Small intestine (tissue), 7 donors: ENCODE measurements around the gene CAMK1D. TPM values are rescaled to one million over a fixed set of nuclear protein-coding genes. Genes with fewer than 3 reads are reported as not detected.

Experiments
- DNase-seq, 2 donors: peaks; one replicate each; pipeline versions ENCODE4 v3.0.0 to v3.0.0-alpha.2; 2013
- FAIRE-seq: peaks from 2 replicates; lab custom pipeline; 2012; peaks lifted over from hg19 to GRCh38; lab: Jason Lieb, UNC
- H3K27ac ChIP-seq, 3 donors: one replicate each; pipeline ENCODE4 v1.5.1; 2013; ENCODE audit warnings: low read length in 2 of 3, mild to moderate bottlenecking in 2 of 3, control low read depth in 1 of 3, inconsistent platforms in 1 of 3, low read depth in 1 of 3, moderate library complexity in 1 of 3
- H3K27me3 ChIP-seq, 3 donors: one replicate each; pipeline ENCODE4 v1.6.1; 2013; ENCODE audit warnings: low read length in 3 of 3, inconsistent platforms in 1 of 3; ENCODE audit not compliant: control insufficient read depth in 3 of 3, insufficient read depth in 3 of 3
- H3K36me3 ChIP-seq, 3 donors: one replicate each; pipeline ENCODE4 v1.6.1; 2013; ENCODE audit warnings: low read length in 3 of 3, inconsistent platforms in 1 of 3, low read depth in 1 of 3, mild to moderate bottlenecking in 1 of 3, moderate library complexity in 1 of 3; ENCODE audit not compliant: control insufficient read depth in 3 of 3, insufficient read depth in 2 of 3
- H3K4me1 ChIP-seq, 3 donors: one replicate each; pipeline ENCODE4 v1.6.1; 2013; ENCODE audit warnings: low read length in 2 of 3, inconsistent platforms in 1 of 3, low read depth in 1 of 3, mild to moderate bottlenecking in 1 of 3, moderate library complexity in 1 of 3; ENCODE audit not compliant: control insufficient read depth in 3 of 3, insufficient read depth in 2 of 3
- H3K4me3 ChIP-seq, 3 donors: one replicate each; pipeline ENCODE4 v1.5.1; 2013; ENCODE audit warnings: low read length in 3 of 3, control low read depth in 1 of 3, inconsistent platforms in 1 of 3, low read depth in 1 of 3, mild to moderate bottlenecking in 1 of 3, moderate library complexity in 1 of 3
- H3K9me3 ChIP-seq, 2 donors: one replicate each; pipeline ENCODE4 v1.6.1; 2013; ENCODE audit warnings: low read depth in 1 of 2, low read length in 1 of 2; ENCODE audit not compliant: control insufficient read depth in 2 of 2, insufficient read depth in 1 of 2
- whole genome bisulfite sequencing, 3 donors: extraction: QIAGEN DNeasy Blood & Tissue Kit; methylation state at CpG; one replicate each; pipeline ENCODE4 v1.1.7; 2013; 5-methylcytosine and 5-hydroxymethylcytosine counted together
- polyA plus RNA-seq, 4 donors: library from polyadenylated mRNA; stranded (reverse) in 3 of 4; unstranded in 1 of 4; fragments of 200-250 nt in 3 of 4; fragments of 120-200 nt in 1 of 4; gene quantifications; one replicate each; pipeline versions ENCODE4 v1.2.1 to v1.2.3, GENCODE V29; 2013
- donor health status: healthy with polysubstance abuse.
- donor health status: control.
- donor health status: control.
- donor health status: Bipolar disorder and iron deficiency.
- donor health status: healthy.

The CAMK1D gene
- polyA plus RNA-seq, 4 donors: 0.45 to 9.7 (median 3.8) TPM

GRCh38 chr10:12642036-12642435 lies 292.7 kb downstream of the CAMK1D start:
- WGBS, 3 donors: 97 to 98% (median 98%) methylated on average over 7 of the region's 7 CpGs

GRCh38 chr10:12643279-12643678 lies 293.9 kb downstream of the CAMK1D start:
- Histone ChIP-seq H3K27ac (no peak overlapping the region), H3K36me3 (no peaks in the 10 kb centered on the region), H3K27me3 (no peaks in the 10 kb centered on the region), H3K4me3 (no peak overlapping the region), H3K9me3 (no peaks in the 10 kb centered on the region), H3K4me1 (peaks cover 0 to 2% (median 0%) of the 10 kb centered on the region in 3 donors)
- DNase-seq (peak in 1 of 2 donors; percentile 10), FAIRE-seq (no peak)
- 88 to 92% (median 89%) methylated on average over 17 of the region's 17 CpGs for WGBS, 3 donors

More at GRCh38 chr10:12642036-12642435, 292.7 kb downstream of the CAMK1D start:
- DNase-seq (no peak), FAIRE-seq (no peak)
- Histone ChIP-seq H3K4me1 (peaks cover 0 to 8% (median 3%) of the 10 kb centered on the region in 3 donors), H3K36me3 (no peaks in the 10 kb centered on the region), H3K27me3 (no peaks in the 10 kb centered on the region), H3K9me3 (no peaks in the 10 kb centered on the region), H3K4me3 (no peak overlapping the region), H3K27ac (no peak overlapping the region)

DNA sequence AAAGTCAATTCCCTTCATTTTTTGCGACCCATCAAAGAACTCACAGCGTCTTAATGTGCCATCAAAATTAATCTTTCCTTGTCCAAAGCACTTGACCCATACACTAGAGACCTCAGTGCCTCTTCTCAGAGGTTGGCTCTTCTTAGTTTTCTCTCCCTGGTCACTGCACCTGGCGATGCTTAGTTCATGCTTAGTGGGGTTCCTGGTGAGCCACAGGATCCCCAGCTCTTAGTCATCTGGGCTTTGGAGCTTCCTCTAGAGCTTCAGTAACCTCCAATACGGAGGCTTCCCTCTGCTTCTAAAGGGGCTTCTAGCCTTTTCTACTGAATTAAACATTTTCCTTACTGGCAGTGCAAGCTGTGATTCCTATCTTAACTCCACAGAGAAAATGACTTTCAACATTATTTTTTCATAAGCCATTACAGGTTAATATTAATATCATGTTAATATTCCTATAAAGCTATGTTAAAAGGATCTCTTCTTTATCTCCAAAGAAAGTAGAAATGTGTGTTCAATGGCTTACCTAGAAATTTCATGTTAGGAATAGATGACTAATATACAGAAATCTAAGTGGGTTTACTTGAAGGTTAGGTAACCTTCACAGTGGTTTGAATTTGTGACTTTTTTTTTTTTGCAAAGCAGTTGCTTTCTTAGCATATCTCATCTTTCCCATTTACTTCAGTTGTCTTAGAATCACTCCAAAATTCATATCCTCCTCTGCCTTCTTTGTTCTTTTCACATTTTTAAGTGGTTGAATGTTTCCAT lies 295.2 kb downstream of the CAMK1D start:
- no peaks in the 10 kb centered on the region for H3K27me3 ChIP-seq
- FAIRE-seq (no peak), DNase-seq (no peak)
- H3K9me3 ChIP-seq: no peaks in the 10 kb centered on the region
- no peak overlapping the region for H3K27ac ChIP-seq
- 83 to 94% (median 87%) methylated on average over 4 of the region's 4 CpGs for WGBS, 3 donors
- H3K4me1 ChIP-seq: no peaks in the 10 kb centered on the region
- H3K36me3 ChIP-seq: no peaks in the 10 kb centered on the region
- H3K4me3 ChIP-seq: no peak overlapping the region

DNA sequence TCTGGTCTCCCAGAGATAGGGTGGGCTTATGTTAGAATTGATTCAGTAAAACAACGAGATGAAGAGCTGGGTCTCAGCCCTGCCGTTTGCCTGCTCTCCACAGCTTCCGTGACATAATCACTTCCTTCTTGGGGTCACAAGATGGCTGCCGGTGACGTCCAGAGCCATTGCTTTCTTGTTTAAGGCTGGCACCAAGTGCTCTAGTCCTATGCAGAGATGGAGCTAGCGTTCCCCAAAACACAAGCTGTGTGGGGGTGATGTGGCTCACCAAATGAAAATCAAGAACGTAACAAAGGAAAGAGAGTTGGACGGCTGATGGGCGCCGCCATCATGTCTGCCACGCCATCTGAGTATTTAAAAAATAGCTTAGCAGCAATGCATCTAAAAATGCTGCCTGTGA lies 296.1 kb downstream of the CAMK1D start:
- WGBS, 3 donors: 90 to 95% (median 93%) methylated on average over 11 of the region's 11 CpGs
- DNase-seq: no peak
- no peak overlapping the region for H3K4me3 ChIP-seq
- H3K9me3 ChIP-seq: no peaks in the 10 kb centered on the region
- H3K36me3 ChIP-seq: no peaks in the 10 kb centered on the region
- H3K27me3 ChIP-seq: no peaks in the 10 kb centered on the region
- no peak for FAIRE-seq
- H3K27ac ChIP-seq: no peak overlapping the region
- H3K4me1 ChIP-seq: no peaks in the 10 kb centered on the region

- H3K9me3 ChIP-seq: peaks cover 0 to 4% of the 10 kb centered on the region in 2 donors
- no peaks in the 10 kb centered on the region for H3K27me3 ChIP-seq
- no peaks in the 10 kb centered on the region for H3K36me3 ChIP-seq
- DNase-seq (no peak), FAIRE-seq (no peak)
- WGBS, 3 donors: 77 to 82% (median 79%) methylated on average over 9 of the region's 9 CpGs
- H3K4me1 ChIP-seq: no peaks in the 10 kb centered on the region
- no peak overlapping the region for H3K27ac ChIP-seq
- H3K4me3 ChIP-seq: no peak overlapping the region
These were observed 299.8 kb downstream of the CAMK1D start for GRCh38 chr10:12649012-12649584.

DNA sequence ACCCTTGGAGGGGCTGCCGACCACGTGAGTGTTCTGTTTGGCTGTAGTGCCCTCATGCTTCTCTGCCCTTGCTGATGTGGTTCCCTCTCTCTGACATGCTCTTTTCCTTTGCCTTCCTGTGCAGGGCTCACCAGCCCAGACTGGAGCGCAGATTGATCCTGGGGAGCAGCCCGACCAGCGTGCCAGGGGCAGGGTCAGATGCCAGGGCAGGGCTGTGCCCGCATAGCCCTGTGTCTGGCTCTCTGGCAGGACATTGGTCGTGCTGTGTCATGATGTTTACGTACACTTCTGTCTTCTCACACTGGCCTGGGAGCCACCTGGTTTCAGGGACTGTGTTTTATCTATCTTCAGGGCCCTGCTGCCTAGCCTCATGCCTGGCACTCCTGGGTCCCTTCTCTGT lies 300.8 kb downstream of the CAMK1D start:
- Histone ChIP-seq H3K4me3 (no peak overlapping the region), H3K36me3 (no peaks in the 10 kb centered on the region), H3K27me3 (no peaks in the 10 kb centered on the region), H3K27ac (no peak overlapping the region), H3K4me1 (no peaks in the 10 kb centered on the region), H3K9me3 (peaks cover 0 to 8% of the 10 kb centered on the region in 2 donors)
- FAIRE-seq (no peak), DNase-seq (no peak)
- 88 to 92% (median 90%) methylated on average over 8 of the region's 8 CpGs for WGBS, 3 donors

- 72 to 81% (median 79%) methylated on average over 20 of the region's 20 CpGs for WGBS, 3 donors
- FAIRE-seq: no peak
- no peaks in the 10 kb centered on the region for H3K27me3 ChIP-seq
- no peak for DNase-seq
- no peak overlapping the region for H3K4me3 ChIP-seq
- H3K4me1 ChIP-seq: no peaks in the 10 kb centered on the region
- H3K9me3 ChIP-seq: peaks cover 0 to 8% of the 10 kb centered on the region in 2 donors
- H3K36me3 ChIP-seq: no peaks in the 10 kb centered on the region
- H3K27ac ChIP-seq: no peak overlapping the region
These were observed 301.4 kb downstream of the CAMK1D start for GRCh38 chr10:12650538-12651298.

- Histone ChIP-seq H3K36me3 (no peaks in the 10 kb centered on the region), H3K27ac (no peak overlapping the region), H3K4me1 (no peaks in the 10 kb centered on the region), H3K4me3 (no peak overlapping the region), H3K9me3 (peaks cover 0 to 8% of the 10 kb centered on the region in 2 donors), H3K27me3 (no peaks in the 10 kb centered on the region)
- DNase-seq (no peak), FAIRE-seq (no peak)
- WGBS, 3 donors: 72 to 98% (median 77%) methylated on average over 2 of the region's 2 CpGs
These were observed 306.6 kb downstream of the CAMK1D start for GRCh38 chr10:12655940-12656339.
